HepG2 (cell line): ENCODE measurements around the gene STC2. TPM values are rescaled to one million over a fixed set of nuclear protein-coding genes. Genes with fewer than 3 reads are reported as not detected.
A peak's percentile ranks its signal among the peaks of the same experiment; 100 is the strongest.

Experiments
- ARID5B ChIP-seq: IDR thresholded peaks from 2 replicates; pipeline ENCODE4 v1.4.0; 2020; ENCODE audit warnings: mild to moderate bottlenecking, missing genetic modification reagents
- ATRX ChIP-seq: sonication (generic); formaldehyde crosslinking; IDR thresholded peaks from 2 replicates; pipeline ENCODE4 v1.4.0; 2020; ENCODE audit warnings: missing genetic modification reagents, borderline replicate concordance
- BRD4 ChIP-seq: sonication (generic); formaldehyde crosslinking; IDR thresholded peaks from 2 replicates; pipeline ENCODE4 v1.4.0; 2020; ENCODE audit warnings: missing genetic modification reagents
- CREM ChIP-seq, 2 experiments: sonication (generic) in 1 of 2; formaldehyde crosslinking in 1 of 2; IDR thresholded peaks; 2 replicates each; pipeline versions ENCODE4 v1.4.0 to v1.6.1; 2016 to 2020; ENCODE audit warnings: antibody characterized with exemption in 1 of 2, mild to moderate bottlenecking in 1 of 2, missing genetic modification reagents in 1 of 2
- DRAP1 ChIP-seq: IDR thresholded peaks from 2 replicates; pipeline ENCODE4 v1.6.1; 2016; ENCODE audit warnings: missing genetic modification reagents, missing compliant biosample characterization
- FOXA1 ChIP-seq, 2 experiments: fragments of 450-650 bp in 1 of 2; sonication (generic) in 1 of 2; formaldehyde crosslinking in 1 of 2; IDR thresholded peaks; 2 replicates each; pipeline versions ENCODE4 v1.4.0 to v1.6.1; 2016 to 2020; ENCODE audit warnings: missing genetic modification reagents in 1 of 2
- GLI4 ChIP-seq: sonication (generic); formaldehyde crosslinking; IDR thresholded peaks from 2 replicates; pipeline ENCODE4 v1.5.1; 2020; ENCODE audit warnings: missing genetic modification reagents, mild to moderate bottlenecking, moderate library complexity, borderline replicate concordance
- HIVEP1 ChIP-seq: sonication (generic); formaldehyde crosslinking; IDR thresholded peaks from 2 replicates; pipeline ENCODE4 v1.4.0; 2020; ENCODE audit warnings: mild to moderate bottlenecking, missing genetic modification reagents
- HMG20A ChIP-seq: IDR thresholded peaks from 2 replicates; pipeline ENCODE4 v1.6.1; 2016; ENCODE audit warnings: borderline replicate concordance
- KDM3A ChIP-seq: IDR thresholded peaks from 2 replicates; pipeline ENCODE4 v1.6.1; 2018; ENCODE audit warnings: low read depth, missing compliant biosample characterization
- PAWR ChIP-seq: sonication (generic); formaldehyde crosslinking; IDR thresholded peaks from 2 replicates; pipeline ENCODE4 v1.4.0; 2020; ENCODE audit warnings: missing genetic modification reagents, mild to moderate bottlenecking, borderline replicate concordance
- POGZ ChIP-seq: sonication (generic); formaldehyde crosslinking; IDR thresholded peaks from 2 replicates; pipeline ENCODE4 v1.4.0; 2020; ENCODE audit warnings: mild to moderate bottlenecking, missing genetic modification reagents
- REL ChIP-seq: sonication (generic); formaldehyde crosslinking; conservative IDR thresholded peaks from 2 replicates; pipeline ENCODE4 v1.8.0; 2022; ENCODE audit warnings: mild to moderate bottlenecking, missing genetic modification reagents, moderate library complexity
- SKIL ChIP-seq: sonication (generic); formaldehyde crosslinking; IDR thresholded peaks from 2 replicates; pipeline ENCODE4 v1.8.0; 2022; ENCODE audit warnings: missing genetic modification reagents, mild to moderate bottlenecking, moderate library complexity, borderline replicate concordance
- SNAI1 ChIP-seq: sonication (generic); formaldehyde crosslinking; IDR thresholded peaks from 2 replicates; pipeline ENCODE4 v1.5.0; 2020; ENCODE audit warnings: mild to moderate bottlenecking, missing genetic modification reagents, borderline replicate concordance
- SRSF1 ChIP-seq: fragments of 200-400 bp; formaldehyde crosslinking; optimal IDR thresholded peaks from 2 replicates; pipeline ENCODE3; 2017; ENCODE audit warnings: mild to moderate bottlenecking, low read depth, low read length, moderate library complexity
- TFDP1 ChIP-seq: IDR thresholded peaks from 2 replicates; pipeline ENCODE4 v1.6.1; 2016; ENCODE audit warnings: missing compliant biosample characterization, missing genetic modification reagents, borderline replicate concordance
- TOE1 ChIP-seq: sonication (generic); formaldehyde crosslinking; IDR thresholded peaks from 2 replicates; pipeline ENCODE4 v1.4.0; 2020; ENCODE audit warnings: mild to moderate bottlenecking, missing genetic modification reagents
- ZNF333 ChIP-seq: sonication (generic); formaldehyde crosslinking; IDR thresholded peaks from 2 replicates; pipeline ENCODE4 v1.4.0; 2020; ENCODE audit warnings: mild to moderate bottlenecking, missing genetic modification reagents, borderline replicate concordance
- ZZZ3 ChIP-seq: sonication (generic); formaldehyde crosslinking; IDR thresholded peaks from 2 replicates; pipeline ENCODE4 v1.4.0; 2020; ENCODE audit warnings: missing genetic modification reagents, mild to moderate bottlenecking, borderline replicate concordance
- polyA plus RNA-seq, 8 experiments: library from polyadenylated mRNA; depleted of rRNA in 3 of 8; stranded (reverse) in 7 of 8; unstranded in 1 of 8; fragments of >200 nt; fragmentation: Illumina TruSeq in 4 of 8; extraction: Trizol in 4 of 8; gene quantifications; 2 replicates each; pipeline versions ENCODE4 v1.2.1 to v1.2.3, GENCODE V29; 2011 to 2016; ENCODE audit warnings: low read depth in 4 of 8, missing spikeins in 1 of 8, mixed read lengths in 1 of 8; ENCODE audit not compliant: insufficient read depth in 1 of 8
- total RNA-seq, 5 experiments: library from RNA; depleted of rRNA; stranded (reverse); fragments of >200 nt; fragmentation: Illumina TruSeq; extraction: Trizol; gene quantifications; 2 replicates each; pipeline ENCODE4 v1.2.3, GENCODE V29; 2016; ENCODE audit warnings: low read depth in 1 of 5

STC2 gene
- total and polyA plus RNA-seq, 2 of the 13 experiments (the other 11 are each of a cell fraction or from before 2014, with no cell fraction given): 27.1 to 69.2 TPM

- peak; percentile 67 for TF ChIP-seq ARID5B (CRISPR knock-in tag)
- TF ChIP-seq TFDP1 (CRISPR knock-in tag): peak; percentile 47; the same call in 1 of the 2 replicates
- no peak for TF ChIP-seq FOXA1 (IDR thresholded peaks at IDR 0.05)
- peak; percentile 33; the same call in 1 of the 2 replicates for TF ChIP-seq FOXA1 (CRISPR knock-in tag; IDR thresholded peaks at IDR 0.05)
- peak; percentile 65; the same call in 1 of the 2 replicates for TF ChIP-seq ZZZ3 (CRISPR knock-in tag)
- peak; percentile 42; the same call in 1 of the 2 replicates for TF ChIP-seq GLI4
- 0 out of 2 replicates have a peak, but pooled peaks have one; percentile 49 for TF ChIP-seq HMG20A (CRISPR knock-in tag)
- peak; percentile 17 for TF ChIP-seq BRD4
- peak; percentile 100 for TF ChIP-seq DRAP1 (CRISPR knock-in tag)
- TF ChIP-seq KDM3A (CRISPR knock-in tag): peak; percentile 77; the same call in 1 of the 2 replicates
- TF ChIP-seq REL (CRISPR knock-in tag): peak; percentile 85
- 0 out of 2 replicates have a peak, but pooled peaks have one; percentile 56 for TF ChIP-seq TOE1 (CRISPR knock-in tag)
- 0 out of 2 replicates have a peak, but pooled peaks have one; percentile 86 for TF ChIP-seq PAWR
- TF ChIP-seq POGZ (CRISPR knock-in tag): peak; percentile 20; the same call in 1 of the 2 replicates
- no peak for TF ChIP-seq SNAI1 (CRISPR knock-in tag)
- TF ChIP-seq CREM (IDR thresholded peaks at IDR 0.05): peak; percentile 51
- no peak for TF ChIP-seq CREM (CRISPR knock-in tag; IDR thresholded peaks at IDR 0.05)
- TF ChIP-seq SKIL (CRISPR knock-in tag): peak; percentile 66
- TF ChIP-seq ATRX (CRISPR knock-in tag): no peak
- peak; percentile 84 for TF ChIP-seq HIVEP1 (CRISPR knock-in tag)
- TF ChIP-seq ZNF333 (CRISPR knock-in tag): no peak; the same call in 1 of the 2 replicates
- TF ChIP-seq SRSF1: peak; percentile 73
These were observed at the start of gene STC2 (continued) for GRCh38 chr5:173327948-173328843.
